A673 (cell line): Measurements from ENCODE around the gene HLA-DOB. TPM values are rescaled to one million over a fixed set of nuclear protein-coding genes. Genes with fewer than 3 reads are reported as not detected.
"Not testable (repeated sequence)": the region's sequence is repeated elsewhere in the genome, so short reads cannot be mapped to it uniquely, and the experiment has no call there.

Experiments
- BruUV-seq: library from RNA; stranded (reverse); fragments of 400-500 nt; replicated peaks from 2 replicates; lab custom pipeline; 2021; lab: Mats Ljungman, UMichigan
- CTCF ChIA-PET: fragments of 300-600 bp; sonication (Branson Sonifier 250); formaldehyde crosslinking; loops from one replicate; lab custom pipeline; 2022; ENCODE audit warnings: antibody characterized with exemption; lab: Charles Lee
- POLR2A ChIA-PET: fragments of 300-600 bp; sonication (Branson Sonifier 250); formaldehyde crosslinking; loops from one replicate; lab custom pipeline; 2022; ENCODE audit warnings: antibody characterized with exemption; ENCODE audit not compliant: low non-redundant PET; lab: Charles Lee
- DNase-seq: peaks from one replicate; pipeline ENCODE4 v3.0.0-alpha.2; 2015; ENCODE audit warnings: low spot score
- H3K27ac ChIP-seq: fragments of 200-600 bp; sonication (generic); 2 replicates; pipeline ENCODE4 v1.5.1; 2016; ENCODE audit warnings: mixed run types, low read depth, mild to moderate bottlenecking, mixed read lengths, antibody characterized with exemption, low read length; ENCODE audit not compliant: poor library complexity, severe bottlenecking
- H3K27me3 ChIP-seq: fragments of 200-600 bp; sonication (generic); replicated peaks from 2 replicates; pipeline ENCODE4 v1.6.1; 2017; ENCODE audit warnings: mixed run types, low read depth, mild to moderate bottlenecking, mixed read lengths, antibody characterized with exemption, low read length; ENCODE audit not compliant: insufficient read depth, poor library complexity
- H3K36me3 ChIP-seq: fragments of 200-600 bp; sonication (generic); 2 replicates; pipeline ENCODE4 v1.6.1; 2016; ENCODE audit warnings: mixed run types, mild to moderate bottlenecking, mixed read lengths, antibody characterized with exemption, low read length; ENCODE audit not compliant: insufficient read depth, poor library complexity, severe bottlenecking
- H3K4me1 ChIP-seq: fragments of 200-600 bp; sonication (generic); 2 replicates; pipeline ENCODE4 v1.6.1; 2017; ENCODE audit warnings: mixed run types, mild to moderate bottlenecking, mixed read lengths, antibody characterized with exemption, low read length; ENCODE audit not compliant: insufficient read depth, poor library complexity, severe bottlenecking
- H3K4me3 ChIP-seq: fragments of 200-600 bp; sonication (generic); 2 replicates; pipeline ENCODE4 v1.5.1; 2016; ENCODE audit warnings: low read depth, mixed run types, mild to moderate bottlenecking, mixed read lengths, low read length; ENCODE audit not compliant: poor library complexity, severe bottlenecking
- H3K9me3 ChIP-seq: fragments of 200-600 bp; sonication (generic); 2 replicates; pipeline ENCODE4 v1.6.1; 2016; ENCODE audit warnings: mixed run types, low read depth, mild to moderate bottlenecking, mixed read lengths, antibody characterized with exemption, low read length; ENCODE audit not compliant: poor library complexity, severe bottlenecking
- CTCF ChIP-seq: fragments of 300-800, 200-600 bp; sonication (generic); conservative IDR thresholded peaks from 2 replicates; pipeline ENCODE4 v1.5.1; 2017; ENCODE audit warnings: low read depth, mild to moderate bottlenecking, antibody characterized with exemption, low read length, moderate library complexity, mixed read lengths
- EZH2 ChIP-seq: fragments of 200-600 bp; sonication (generic); IDR thresholded peaks from 2 replicates; pipeline ENCODE4 v1.6.1; 2017; ENCODE audit warnings: borderline replicate concordance, low read depth, mild to moderate bottlenecking, mixed read lengths, antibody characterized with exemption, low read length; ENCODE audit not compliant: poor library complexity, severe bottlenecking
- intact Hi-C: fragments of 100-400 bp; cut with micrococcal nuclease; formaldehyde crosslinking; loops from one replicate; pipeline ENCODE4 v1.10.0; 2022; ENCODE audit not compliant: unreplicated experiment
- total RNA-seq: library from RNA; stranded (reverse); gene quantifications from 2 replicates; pipeline ENCODE4 v1.2.3, GENCODE V29; 2021

Gene HLA-DOB
- total RNA-seq, 1 experiment from 2014 or later = 2.0 TPM

- ChIA-PET POLR2A (no interaction called here), CTCF (interaction anchor here (0.7 to 1.3 kb wide), 5 partner anchors 52 to 371 kb away, joined by 3 to 9 read pairs (median 4); partner anchors contain the start of gene TAP2)
- no peaks in the 10 kb centered on the region for H3K36me3 ChIP-seq
- no peak overlapping the region for H3K4me3 ChIP-seq
- no peak overlapping the region for H3K27ac ChIP-seq
- H3K9me3 ChIP-seq = no peaks in the 10 kb centered on the region
- no TSS peak for BruUV-seq
- intact Hi-C loops = loop anchor here (5.0 kb wide), 2 partner anchors 164 to 369 kb away; no protein-coding TSS in a partner anchor
- no peaks in the 10 kb centered on the region for H3K4me1 ChIP-seq
- TF ChIP-seq EZH2 (no peak), CTCF (peak; percentile 76)
- peak; percentile 77 for DNase-seq
- peaks cover 48% of the 10 kb centered on the region for H3K27me3 ChIP-seq
Measured at GRCh38 chr6:32785781-32786533, 30.8 kb downstream of the HLA-DOB start.

GRCh38 chr6:32782923-32783322 lies 33.9 kb downstream of the HLA-DOB start:
- H3K9me3 ChIP-seq, H3K4me1 ChIP-seq, DNase-seq, intact Hi-C loops, H3K27ac ChIP-seq, H3K4me3 ChIP-seq, BruUV-seq, H3K36me3 ChIP-seq, POLR2A ChIA-PET: not testable (repeated sequence)
- CTCF ChIA-PET = interaction anchor here (0.6 kb wide), 1 partner anchor 70 kb away, joined by 3 read pairs; the partner anchor contains the start of gene TAP1
- H3K27me3 ChIP-seq = peaks cover 27% of the 10 kb centered on the region

- BruUV-seq = no TSS peak
- POLR2A ChIA-PET = no interaction called here
Measured at GRCh38 chr6:32779036-32779435, 37.8 kb downstream of the HLA-DOB start.

More at GRCh38 chr6:32779036-32779435, 37.8 kb downstream of the HLA-DOB start:
- no peak for DNase-seq
- no peaks in the 10 kb centered on the region for H3K36me3 ChIP-seq
- no peaks in the 10 kb centered on the region for H3K4me1 ChIP-seq
- CTCF ChIA-PET = no interaction called here
- intact Hi-C loops = no loop called here
- TF ChIP-seq EZH2 (no peak), CTCF (no peak)
- no peaks in the 10 kb centered on the region for H3K9me3 ChIP-seq
- no peak overlapping the region for H3K27ac ChIP-seq
- peaks cover 5% of the 10 kb centered on the region for H3K27me3 ChIP-seq
- H3K4me3 ChIP-seq = no peak overlapping the region
